Stimulated activated CD4-positive, alpha-beta T cell treated with anti-CD3 and anti-CD28 coated beads, Interleukin-12 subunit alpha, Interleukin-12 subunit beta, amount 100 ng/mL, for 48 hours (primary cell): ENCODE measurements around the gene RAP1GDS1.
"Not testable (repeated sequence)": the region's sequence is repeated elsewhere in the genome, so short reads cannot be mapped to it uniquely, and the experiment has no call there.

Experiments used
- DNase-seq, 3 donors: peaks; one replicate each; pipeline ENCODE4 v3.0.0-alpha.2; 2020; ENCODE audit warnings: low read depth in 2 of 3, low spot score in 1 of 3

Gene RAP1GDS1

DNA sequence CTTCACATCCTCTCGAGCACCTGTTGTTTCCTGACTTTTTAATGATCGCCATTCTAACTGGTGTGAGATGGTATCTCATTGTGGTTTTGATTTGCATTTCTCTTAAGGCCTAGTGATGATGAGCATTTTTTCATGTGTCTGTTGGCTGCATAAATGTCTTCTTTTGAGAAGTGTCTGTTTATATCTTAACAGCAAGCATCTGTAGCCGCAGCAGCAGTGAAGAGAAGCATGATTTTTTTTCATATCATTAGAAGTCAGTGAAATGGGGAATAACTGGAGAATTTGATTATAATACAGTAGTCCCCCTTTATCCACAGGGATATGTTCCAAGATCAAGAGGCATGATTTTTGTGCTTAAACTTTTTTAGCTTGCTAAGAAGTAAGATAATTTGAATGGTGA is 27.5 kb downstream of the RAP1GDS1 start:
- DNase-seq, result not testable (repeated sequence)

DNA sequence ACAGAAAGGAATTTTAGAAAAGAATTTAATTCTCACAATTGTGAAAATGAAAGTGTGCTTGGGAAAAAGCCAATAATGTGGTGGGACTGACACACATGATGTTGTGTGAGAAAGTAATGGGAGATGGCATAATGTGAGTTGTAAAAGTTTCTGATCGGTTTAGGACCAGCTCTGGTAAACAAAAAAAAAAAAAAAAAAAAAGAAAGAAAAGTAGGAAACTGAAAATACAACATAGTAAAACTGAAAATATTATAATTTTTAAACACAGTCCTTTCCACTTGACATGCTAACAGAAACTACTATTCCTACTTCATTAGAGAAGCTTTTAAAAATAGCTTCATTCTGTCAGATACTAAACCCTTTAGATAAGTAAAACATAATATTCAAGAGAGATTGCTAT is 28.2 kb downstream of the RAP1GDS1 start:
- no peak for DNase-seq

DNA sequence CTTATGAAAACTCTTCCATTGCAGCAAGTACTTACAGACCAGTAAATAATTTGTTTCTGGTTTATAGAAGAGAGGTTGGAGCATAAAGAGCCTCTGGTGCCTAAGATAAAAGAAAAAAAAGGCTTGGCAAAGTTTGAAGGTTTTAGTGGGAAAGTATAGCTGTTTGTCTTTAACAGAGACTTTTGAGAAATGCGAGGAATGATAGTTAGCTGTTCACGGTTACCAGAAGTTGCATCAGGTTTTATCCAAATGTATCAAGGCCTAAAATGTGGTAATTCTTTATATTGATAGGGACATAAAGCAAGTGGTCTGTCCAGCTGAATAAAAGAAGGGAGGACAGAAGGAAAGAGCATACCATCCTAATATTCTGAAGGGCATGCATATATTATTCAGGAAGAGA is 29.3 kb downstream of the RAP1GDS1 start:
- no peak for DNase-seq

DNA sequence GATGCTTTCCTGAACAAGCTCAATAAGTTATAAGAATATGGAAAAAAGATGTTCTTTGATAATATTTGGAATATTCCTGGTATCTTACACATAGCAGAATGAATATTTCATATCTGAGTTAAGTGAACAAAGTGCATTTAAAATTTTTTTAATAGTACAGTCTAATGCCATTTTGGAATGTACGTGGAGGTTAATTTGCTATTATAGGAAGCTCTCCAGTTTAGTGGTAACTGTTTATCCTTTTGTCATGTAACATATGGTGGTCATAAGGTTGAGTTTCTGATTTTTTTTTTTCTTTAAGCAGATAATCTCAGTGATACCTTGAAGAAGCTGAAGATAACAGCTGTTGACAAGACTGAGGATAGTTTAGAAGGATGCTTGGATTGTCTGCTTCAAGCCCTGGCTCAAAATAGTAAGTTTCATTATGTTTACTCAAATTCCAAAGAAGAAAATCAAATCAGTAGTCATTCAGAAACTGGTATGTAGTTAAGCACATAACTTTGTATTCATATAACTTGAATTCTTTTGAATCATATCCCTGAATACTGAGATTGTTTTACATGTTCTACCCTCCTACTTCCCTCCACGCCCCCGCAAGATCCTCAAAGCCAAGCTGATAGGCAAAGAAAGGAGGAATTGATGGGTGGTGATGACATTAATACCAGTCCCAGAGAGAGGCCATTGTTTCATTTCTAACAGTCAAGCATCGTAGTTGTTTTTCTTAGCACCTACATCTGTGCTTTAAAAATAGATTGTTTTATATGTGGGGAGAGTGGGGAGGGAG is 32.1 kb downstream of the RAP1GDS1 start:
- DNase-seq, result peak; percentile 16 to 18 (median 18)

DNA sequence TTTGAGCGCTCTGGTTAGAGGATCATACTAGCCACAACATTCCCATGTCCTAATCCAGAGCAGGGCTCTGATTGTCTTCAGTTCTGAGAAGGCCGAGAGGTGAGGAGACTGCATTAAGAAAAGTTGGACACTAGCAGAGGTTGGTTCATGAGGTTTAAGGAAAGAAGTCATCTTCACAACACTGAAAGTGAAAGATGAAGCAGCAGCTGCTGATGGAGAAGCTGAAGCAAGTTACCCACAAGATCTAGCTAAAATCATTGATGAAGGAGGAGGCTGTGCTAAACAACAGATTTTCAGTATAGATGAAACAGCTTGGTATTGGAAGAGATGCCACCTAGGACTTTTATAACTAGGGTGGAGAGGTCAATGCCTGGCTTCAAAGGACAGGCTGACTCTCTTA is 36.8 kb downstream of the RAP1GDS1 start:
- DNase-seq, result no peak

DNA sequence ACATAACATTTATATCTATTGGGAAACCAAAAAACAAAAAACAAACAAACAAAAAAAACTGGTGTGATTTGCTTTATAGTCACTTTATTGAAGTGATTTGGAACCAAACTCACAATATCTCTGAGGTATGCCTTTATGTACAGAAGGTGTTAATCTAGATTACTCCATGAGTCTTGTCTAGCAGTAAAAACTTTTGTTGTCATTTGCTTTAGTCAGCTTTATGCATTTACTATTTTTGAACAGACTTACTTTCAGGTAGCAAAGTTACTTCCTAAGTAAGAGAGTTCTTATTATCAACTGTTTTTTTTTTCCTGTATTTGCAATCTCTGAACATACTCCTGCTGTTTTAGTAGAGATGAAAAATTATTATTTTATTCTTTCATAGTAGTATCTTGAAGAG is 39.5 kb downstream of the RAP1GDS1 start:
- no peak for DNase-seq

DNA sequence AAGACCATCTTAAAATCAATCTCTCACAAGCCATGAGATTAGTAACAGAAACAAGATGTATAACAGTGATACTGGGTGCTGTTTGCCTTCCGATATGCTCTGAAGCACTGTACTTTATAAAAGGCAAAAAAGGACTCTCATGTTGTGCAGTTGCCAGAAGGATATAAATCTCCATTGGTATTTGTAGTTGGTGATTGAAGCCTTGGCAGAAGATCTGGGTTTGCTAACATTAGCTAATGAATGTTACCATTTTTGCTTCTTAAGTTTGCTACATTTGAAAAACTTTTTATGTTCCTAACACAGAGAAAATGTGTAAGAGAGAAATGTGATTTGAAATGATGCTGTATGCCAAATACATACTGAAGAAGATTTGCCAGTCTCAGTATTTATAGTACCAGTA is 44.4 kb downstream of the RAP1GDS1 start:
- no peak for DNase-seq

DNA sequence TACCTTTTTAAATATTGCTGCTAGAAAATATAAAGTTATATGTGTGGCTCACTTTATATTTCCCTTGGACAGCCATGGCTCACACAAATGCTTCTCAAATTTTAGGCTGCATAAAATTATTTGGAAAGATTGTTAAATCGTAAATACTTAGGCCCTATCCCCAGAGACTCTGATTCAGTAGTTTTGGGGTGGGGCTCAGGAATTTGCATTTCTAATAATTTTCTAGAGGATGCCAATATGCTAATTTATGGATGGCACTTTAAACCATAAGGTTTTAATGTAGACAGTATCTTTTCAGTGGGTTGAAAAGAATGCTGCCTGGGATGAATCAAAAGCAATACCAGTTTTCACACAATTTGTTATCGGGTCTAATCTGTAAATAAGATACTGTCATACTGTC is 49.7 kb downstream of the RAP1GDS1 start:
- DNase-seq, result no peak

DNA sequence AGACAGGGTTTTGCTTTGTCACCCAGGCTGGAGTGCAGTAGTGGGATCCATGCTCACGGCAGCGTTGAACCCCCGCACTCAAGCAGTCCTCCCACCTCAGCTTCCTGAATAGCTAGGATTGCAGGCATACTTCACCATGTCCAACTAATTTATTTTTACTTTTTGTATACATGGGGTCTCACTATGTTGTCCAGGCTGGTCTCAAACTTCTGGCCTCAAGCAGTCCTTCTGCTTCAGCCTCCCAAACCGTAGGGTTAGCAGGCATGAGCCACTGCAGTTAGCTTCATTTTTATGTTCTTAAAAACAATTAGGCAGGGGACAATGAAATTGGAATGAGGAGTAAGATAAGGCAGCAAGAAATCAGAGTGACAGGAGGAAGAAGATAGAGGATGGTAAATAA is 50.5 kb downstream of the RAP1GDS1 start:
- DNase-seq, result no peak

DNA sequence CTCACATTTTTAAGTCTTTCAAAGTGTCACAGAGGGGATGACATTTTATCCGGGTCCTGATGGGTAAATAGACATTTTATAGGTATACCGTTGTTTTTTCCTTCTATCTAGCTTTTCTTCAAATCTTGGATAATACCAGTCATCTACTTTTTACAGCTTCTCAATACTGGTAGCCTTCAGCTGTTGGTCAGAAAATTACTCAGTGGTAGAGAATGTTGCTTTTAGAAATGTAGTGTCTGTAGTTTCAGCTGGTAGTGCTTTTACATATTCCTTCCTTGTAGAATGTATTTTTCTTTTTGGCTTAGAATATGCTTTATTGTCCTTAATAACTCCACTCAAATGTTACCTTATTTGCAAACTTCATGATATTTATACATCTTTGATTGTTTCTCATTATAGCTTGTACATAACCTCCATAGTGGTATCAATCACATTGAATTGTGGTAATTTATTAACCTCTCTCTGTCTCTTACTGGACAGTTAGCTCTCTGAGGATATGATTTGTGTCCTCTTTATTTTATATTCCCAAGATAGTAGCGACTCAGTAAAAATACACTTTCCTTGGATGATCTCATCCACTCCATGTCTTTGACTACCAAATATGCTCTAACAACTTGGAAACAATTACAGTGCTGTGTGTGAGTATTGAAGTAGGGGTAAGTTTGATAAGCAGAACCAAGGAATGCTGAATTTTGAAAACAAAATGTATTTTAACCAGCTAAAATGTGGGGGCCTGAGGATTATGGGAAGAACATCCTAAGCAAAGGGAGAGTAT is 53.8 kb downstream of the RAP1GDS1 start:
- DNase-seq, result no peak

DNA sequence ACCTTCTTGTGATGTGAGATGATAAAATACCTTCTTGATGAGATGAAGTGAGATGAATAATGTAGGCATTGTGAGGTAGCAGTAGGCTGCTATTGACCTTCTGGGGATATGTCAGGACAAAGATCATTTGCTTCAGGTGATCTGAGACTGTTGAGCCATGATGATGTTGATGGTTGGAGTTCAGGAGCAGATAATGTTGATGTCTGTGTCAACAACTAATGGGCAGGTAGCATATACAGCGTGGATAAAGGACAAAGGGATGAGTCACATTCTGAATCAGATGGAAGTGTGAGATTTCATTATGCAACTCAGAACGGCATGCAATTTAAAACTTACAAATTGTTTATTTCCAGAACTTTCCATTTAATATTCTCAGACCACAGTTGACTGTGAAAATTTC is 57.3 kb downstream of the RAP1GDS1 start:
- DNase-seq, result no peak

DNA sequence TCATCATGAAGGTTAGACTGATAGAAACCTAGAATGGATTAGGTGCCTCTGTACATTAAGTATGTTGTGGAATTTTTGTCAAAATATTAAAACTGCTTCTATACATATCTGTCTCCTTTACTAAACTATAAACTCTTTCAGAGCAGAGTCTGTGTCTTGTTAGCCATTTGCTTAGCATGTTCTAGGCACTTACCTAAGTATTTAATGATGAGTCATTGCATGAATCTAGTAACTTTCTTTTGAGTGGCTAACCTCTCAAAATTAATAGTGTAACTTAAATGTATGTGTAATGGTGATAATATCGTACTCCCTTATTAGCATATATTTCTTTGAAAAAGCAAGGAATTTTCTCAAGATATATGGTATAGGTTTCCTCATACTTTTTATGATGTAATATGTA is 57.8 kb downstream of the RAP1GDS1 start:
- no peak for DNase-seq

DNA sequence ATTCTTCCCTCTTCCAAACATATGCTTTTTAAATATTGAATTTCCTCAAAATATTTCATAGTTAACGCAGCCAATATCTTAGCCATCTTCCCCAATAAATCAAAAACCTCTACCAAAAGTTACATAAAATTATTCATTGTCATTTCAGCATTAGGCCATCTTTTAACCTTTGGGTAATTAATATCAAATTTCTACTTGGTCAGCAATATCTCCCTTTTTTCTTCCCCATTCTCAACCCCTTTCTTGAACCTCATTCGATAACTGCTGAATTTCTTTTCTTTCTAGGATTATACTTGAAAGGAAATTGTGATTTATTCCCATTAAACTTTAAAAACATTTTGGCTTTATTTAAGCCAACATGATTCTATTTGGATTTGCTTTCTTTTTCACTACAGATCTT is 65.0 kb downstream of the RAP1GDS1 start:
- no peak for DNase-seq

DNA sequence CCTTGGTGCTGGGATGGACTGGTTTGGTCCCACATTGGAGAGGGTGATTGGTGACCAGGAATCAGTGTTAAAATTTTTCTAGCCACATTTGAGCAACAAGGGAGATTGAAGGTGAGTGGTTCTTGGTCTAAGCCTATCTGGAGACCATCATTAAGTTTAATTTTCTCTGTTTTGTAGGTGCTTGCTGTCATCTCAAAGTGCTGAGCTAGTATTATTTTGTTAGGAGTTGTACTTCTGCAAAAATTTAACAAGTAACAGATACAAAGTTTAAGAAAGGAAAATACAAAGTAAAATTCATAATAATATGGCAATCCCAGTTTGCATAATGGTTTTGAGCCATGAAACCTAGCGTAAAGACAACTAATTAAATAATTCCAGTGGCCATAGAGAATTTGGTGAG is 66.5 kb downstream of the RAP1GDS1 start:
- no peak for DNase-seq

DNA sequence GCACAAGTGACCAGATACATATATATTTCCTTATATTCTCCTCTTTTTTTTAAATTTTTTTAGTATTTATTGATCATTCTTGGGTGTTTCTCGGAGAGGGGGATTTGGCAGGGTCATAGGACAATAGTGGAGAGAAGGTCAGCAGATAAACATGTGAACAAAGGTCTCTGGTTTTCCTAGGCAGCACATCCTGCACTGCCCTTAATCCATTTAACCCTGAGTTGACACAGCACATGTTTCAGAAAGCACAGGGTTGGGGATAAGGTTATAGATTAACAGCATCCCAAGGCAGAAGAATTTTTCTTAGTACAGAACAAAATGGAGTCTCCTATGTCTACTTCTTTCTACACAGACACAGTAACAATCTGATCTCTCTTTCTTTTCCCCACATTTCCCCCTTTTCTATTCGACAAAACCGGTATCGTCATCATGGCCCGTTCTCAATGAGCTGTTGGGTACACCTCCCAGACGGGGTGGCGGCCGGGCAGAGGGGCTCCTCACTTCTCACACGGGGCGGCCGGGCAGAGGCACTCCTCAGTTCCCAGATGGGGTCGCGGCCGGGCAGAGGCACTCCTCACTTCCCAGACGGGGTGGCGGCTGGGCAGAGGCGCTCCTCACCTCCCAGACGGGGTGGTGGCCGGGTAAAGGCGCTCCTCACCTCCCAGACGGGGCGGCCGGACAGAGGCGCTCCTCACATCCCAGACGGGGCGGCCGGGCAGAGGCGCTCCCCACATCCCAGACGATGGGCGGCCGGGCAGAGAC is 68.9 kb downstream of the RAP1GDS1 start:
- DNase-seq, result not testable (repeated sequence)

DNA sequence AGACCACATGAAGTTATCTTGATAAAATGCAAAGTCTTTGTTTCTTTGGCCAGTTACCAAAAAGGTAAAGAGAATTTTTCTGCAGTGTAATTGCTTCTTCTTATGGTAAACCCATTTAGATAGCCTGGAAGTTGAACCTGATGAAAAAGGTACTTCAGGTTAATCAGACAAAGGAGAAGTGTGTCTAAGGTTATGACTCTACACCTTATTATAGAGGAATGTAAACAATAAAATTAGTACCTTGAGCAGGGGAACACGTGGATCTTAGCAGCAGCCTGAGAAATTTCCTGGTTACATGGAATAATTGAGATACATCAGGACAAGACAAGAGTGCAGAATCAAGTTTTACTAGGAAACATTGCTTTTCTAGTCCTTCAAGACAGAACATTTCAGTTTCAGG is 70.8 kb downstream of the RAP1GDS1 start:
- no peak for DNase-seq

DNA sequence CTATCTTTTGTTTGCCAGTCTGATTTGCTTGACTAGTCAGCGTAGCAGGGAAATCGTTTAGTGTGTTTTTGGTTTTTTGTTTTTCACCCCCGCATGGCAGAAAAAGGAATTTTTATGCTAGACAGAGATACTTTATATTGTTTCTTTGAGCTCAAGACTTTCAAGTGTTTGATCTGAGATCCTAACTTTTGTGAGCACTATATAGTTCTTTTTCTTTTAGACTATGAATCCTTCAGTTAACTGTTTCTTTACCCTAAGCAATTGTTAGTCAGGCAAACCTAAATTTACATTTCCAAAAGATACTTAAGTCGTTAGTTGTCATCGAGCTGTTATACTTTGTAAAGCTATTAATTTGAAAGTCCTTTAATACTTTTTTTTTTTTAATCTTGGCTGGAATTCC is 73.3 kb downstream of the RAP1GDS1 start:
- no peak for DNase-seq

DNA sequence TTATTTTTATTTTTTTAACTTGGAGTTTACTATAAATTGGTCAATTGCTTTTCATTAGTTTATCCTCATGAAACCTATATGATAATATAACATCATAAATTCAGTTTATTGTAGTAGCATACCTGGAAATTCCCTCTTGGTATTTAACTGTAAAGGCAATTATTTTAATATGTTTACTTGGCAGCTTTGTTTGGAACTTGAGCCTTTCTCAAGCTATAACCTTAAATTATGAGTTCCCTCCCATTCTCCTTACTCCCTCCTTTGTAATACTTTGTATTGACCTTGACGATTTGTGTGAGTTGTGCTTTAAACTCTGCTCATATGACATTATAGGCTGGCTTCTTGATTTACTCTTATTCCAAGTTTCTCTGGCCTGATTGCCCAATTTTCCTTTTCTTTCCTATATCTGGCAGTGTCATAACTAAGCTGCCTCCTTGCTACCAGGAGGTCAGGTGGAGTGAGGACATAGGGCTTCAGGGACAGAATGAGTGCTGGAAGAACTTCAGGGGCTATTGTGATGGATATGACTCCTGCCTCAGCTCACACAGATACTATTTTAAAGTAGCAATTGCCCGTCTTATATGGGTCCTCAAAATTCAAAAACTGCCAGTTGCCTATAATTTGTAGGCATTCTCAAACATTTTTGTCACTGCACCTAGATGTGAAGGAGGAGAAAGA is 77.7 kb downstream of the RAP1GDS1 start:
- DNase-seq, result no peak

DNA sequence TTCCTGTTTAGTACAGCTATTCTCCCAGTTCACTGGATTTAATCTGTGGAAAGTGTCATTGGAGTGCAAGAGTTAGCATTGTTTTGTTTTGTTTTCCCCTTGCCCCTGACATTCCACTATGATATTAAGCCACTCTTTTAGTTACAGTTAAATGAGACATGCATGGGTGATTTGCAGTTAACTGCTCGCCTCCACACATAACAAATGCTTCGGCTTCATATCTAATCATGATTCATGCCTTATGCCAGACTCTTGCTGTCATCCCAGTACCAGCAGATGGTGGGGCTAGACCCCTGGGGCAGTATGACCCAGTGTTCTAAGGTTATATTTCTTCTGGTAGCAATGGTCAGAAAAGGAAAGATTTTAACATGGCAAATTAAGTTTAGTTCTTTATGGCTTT is 80.1 kb downstream of the RAP1GDS1 start:
- DNase-seq, result no peak

DNA sequence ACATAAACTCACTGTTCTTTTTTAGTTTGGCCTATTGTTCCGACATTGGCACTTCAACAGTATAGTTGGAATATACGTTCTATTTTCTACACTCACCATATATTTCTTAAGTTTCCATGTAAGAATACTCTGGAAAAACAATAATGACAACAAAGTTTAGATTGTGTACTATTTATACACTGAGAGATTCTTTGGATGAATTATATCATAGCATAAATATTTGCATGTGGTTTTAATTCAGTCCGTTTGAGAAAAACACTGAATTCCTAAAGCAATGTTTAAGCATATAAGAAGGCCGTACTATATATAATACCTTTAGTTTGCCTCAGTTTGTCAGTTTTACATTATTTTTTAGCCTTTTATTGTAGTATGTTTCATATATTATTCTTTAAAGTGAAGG is 82.4 kb downstream of the RAP1GDS1 start:
- DNase-seq, result no peak

DNA sequence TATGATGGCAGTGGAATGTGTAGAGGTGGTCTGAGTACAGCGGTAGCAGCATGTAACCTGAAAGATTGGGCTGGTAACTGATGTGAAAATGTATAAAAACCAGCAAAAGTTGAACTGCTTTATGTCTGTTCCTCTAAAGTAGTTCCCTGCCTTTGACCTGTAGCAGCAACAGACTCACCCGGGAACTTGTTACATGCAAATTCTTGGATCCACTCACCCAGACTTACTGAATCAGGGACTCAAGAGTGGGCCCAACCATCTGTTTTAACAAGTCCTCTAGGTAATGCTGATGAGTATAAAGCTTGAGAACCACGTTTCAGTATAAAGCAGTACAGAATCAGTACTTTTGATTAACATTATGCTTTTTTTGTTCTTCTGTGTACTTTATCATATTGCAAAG is 84.7 kb downstream of the RAP1GDS1 start:
- DNase-seq, result no peak
